Measurements from ENCODE around the gene HS3ST6. TPM values are rescaled to one million over a fixed set of nuclear protein-coding genes. Genes with fewer than 3 reads are reported as not detected.
A peak's percentile ranks its signal among the peaks of the same experiment; 100 is the strongest.
"Not testable (repeated sequence)": the region's sequence is repeated elsewhere in the genome, so short reads cannot be mapped to it uniquely, and the experiment has no call there.

The HS3ST6 gene
- total RNA-seq, 4 donors from 2014 or later, result 1.6 to 9.9 (median 6.3) TPM

DNA sequence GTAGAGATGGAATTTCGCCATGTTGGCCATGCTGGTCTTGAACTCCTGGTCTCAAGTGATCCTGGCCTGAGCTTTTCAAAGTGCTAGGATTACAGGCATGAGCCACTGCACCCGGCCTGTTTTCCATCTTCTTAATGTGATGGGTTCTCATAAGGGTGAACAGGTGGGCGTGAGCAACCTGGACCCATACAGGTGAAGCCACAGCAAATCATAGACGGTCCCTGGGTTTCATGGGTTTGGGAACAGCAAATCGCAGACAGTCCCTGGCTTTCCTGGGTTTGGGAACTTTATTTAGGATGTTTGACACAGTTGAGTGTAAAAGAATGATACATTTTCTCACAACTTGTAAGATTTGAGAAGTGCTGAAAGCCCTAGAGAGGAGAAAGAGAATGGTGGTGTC is 33.3 kb downstream of the HS3ST6 start:
- no peak for DNase-seq
- intact Hi-C loops (cut with DNase I), result no loop called here
- Histone ChIP-seq H3K9me3 (no peaks in the 10 kb centered on the region), H3K4me1 (peaks cover 0 to 3% (median 0%) of the 10 kb centered on the region in 3 donors), H3K36me3 (no peaks in the 10 kb centered on the region), H3K4me3 (no peak overlapping the region), H3K27me3 (peaks cover 0 to 59% (median 0%) of the 10 kb centered on the region in 4 donors), H3K27ac (no peak overlapping the region)
- no peak for TF ChIP-seq POLR2A (IDR thresholded peaks at IDR 0.05)
- TF ChIP-seq, protein P1, sequence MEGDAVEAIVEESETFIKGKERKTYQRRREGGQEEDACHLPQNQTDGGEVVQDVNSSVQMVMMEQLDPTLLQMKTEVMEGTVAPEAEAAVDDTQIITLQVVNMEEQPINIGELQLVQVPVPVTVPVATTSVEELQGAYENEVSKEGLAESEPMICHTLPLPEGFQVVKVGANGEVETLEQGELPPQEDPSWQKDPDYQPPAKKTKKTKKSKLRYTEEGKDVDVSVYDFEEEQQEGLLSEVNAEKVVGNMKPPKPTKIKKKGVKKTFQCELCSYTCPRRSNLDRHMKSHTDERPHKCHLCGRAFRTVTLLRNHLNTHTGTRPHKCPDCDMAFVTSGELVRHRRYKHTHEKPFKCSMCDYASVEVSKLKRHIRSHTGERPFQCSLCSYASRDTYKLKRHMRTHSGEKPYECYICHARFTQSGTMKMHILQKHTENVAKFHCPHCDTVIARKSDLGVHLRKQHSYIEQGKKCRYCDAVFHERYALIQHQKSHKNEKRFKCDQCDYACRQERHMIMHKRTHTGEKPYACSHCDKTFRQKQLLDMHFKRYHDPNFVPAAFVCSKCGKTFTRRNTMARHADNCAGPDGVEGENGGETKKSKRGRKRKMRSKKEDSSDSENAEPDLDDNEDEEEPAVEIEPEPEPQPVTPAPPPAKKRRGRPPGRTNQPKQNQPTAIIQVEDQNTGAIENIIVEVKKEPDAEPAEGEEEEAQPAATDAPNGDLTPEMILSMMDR (IDR thresholded peaks at IDR 0.05), result no peak
- 67% methylated on average over 5 of the region's 5 CpGs for WGBS, 2 donors

DNA sequence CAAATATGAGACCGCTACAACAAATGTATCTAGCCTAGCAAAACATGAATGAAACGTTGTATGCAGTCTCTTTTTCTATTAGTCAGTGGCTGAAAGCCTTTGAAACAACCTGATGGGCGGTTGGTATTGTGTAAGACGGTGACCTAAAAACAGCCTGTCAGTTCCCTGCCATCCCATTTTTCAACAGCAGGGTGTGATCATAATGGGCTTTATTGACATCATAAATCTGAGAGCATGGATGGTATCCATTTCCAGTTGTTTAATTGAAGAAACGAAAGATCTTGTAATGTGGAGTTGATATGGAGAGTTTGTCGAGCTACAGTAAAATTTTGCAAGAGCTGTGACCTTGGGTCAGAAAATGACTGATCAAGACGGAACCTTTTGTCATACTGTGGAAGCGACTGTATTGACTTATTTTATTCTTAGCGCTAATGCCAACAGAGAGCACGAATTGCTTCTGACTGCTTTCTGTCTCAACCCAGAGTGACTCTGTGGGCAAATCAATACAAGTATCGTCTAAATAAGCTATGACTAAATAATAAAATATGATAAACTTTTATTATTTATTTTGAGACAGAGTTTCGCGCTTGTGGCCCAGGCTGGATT is 34.0 kb downstream of the HS3ST6 start:
- WGBS, 2 donors, result 54 to 60% methylated on average over 13 of the region's 13 CpGs
- Histone ChIP-seq H3K36me3 (no peaks in the 10 kb centered on the region), H3K9me3 (no peaks in the 10 kb centered on the region), H3K4me1 (peaks cover 0 to 5% (median 0%) of the 10 kb centered on the region in 3 donors), H3K27me3 (peaks cover 0 to 63% (median 0%) of the 10 kb centered on the region in 4 donors), H3K4me3 (no peak overlapping the region), H3K27ac (no peak overlapping the region)
- intact Hi-C loops (cut with DNase I), result no loop called here
- no peak for DNase-seq
- TF ChIP-seq, protein P1 (IDR thresholded peaks at IDR 0.05), result peak in 3 of 6 experiments; percentile 16 to 56 (median 33)
- no peak for TF ChIP-seq POLR2A (IDR thresholded peaks at IDR 0.05)

DNA sequence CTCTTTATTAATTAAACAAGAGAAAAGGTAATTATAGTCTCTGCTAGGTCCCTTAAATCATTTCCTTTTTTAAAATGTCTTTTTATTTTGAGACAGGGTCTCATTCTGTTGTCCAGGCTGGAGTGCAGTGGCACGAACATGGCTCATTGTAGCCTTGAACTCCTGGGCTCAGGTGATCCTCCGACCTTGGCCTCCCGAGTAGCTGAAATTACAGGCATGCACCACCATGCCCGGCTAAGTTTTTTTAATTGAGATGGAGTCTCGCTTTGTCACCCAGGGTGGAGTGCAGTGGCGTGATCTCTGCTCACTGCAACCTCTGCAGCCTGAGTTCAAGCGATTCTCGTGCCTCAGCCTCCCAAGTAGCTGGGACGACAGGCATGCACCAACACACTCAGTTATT is 37.0 kb downstream of the HS3ST6 start:
- H3K27ac ChIP-seq; intact Hi-C loops (cut with DNase I); DNase-seq; H3K4me3 ChIP-seq; H3K36me3 ChIP-seq; H3K9me3 ChIP-seq; H3K4me1 ChIP-seq: not testable (repeated sequence)
- 73 to 84% methylated on average over 9 of the region's 9 CpGs for WGBS, 2 donors
- H3K27me3 ChIP-seq, result peaks cover 0 to 83% (median 0%) of the 10 kb centered on the region in 4 donors

DNA sequence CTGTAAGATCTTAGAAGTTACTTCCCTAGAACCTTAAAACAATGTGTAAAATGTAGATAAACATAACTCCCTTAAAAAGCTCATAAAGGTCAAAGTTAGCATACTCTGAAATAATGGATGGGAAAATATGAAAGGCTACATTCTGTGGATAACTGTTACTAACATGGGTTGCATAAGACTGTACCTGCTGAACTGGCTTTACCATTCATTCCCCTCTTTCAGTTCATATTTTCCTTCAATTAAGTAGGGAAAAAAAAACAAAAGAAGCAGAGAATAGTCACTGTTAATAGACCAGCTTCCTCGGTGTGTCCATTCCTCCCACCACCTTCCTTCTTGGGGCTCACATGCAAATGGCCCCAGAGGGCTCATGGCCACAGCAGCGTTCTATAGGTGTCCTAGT is 38.7 kb downstream of the HS3ST6 start:
- no peaks in the 10 kb centered on the region for H3K36me3 ChIP-seq
- H3K9me3 ChIP-seq, result no peaks in the 10 kb centered on the region
- DNase-seq, result no peak
- TF ChIP-seq POLR2A (IDR thresholded peaks at IDR 0.05), result no peak
- TF ChIP-seq, protein P1 (IDR thresholded peaks at IDR 0.05), result no peak
- 36 to 38% methylated on average over 2 of the region's 2 CpGs for WGBS, 2 donors
- no peak overlapping the region for H3K27ac ChIP-seq
- peaks cover 0 to 86% (median 0%) of the 10 kb centered on the region in 4 donors for H3K27me3 ChIP-seq
- H3K4me1 ChIP-seq, result peaks cover 0 to 5% (median 0%) of the 10 kb centered on the region in 3 donors
- intact Hi-C loops (cut with DNase I), result no loop called here
- no peak overlapping the region for H3K4me3 ChIP-seq

GRCh38 chr16:1878256-1878655 is 40.0 kb downstream of the HS3ST6 start:
- DNase-seq, result no peak
- H3K9me3 ChIP-seq, result no peaks in the 10 kb centered on the region
- H3K4me3 ChIP-seq, result no peak overlapping the region
- peaks cover 0 to 87% (median 0%) of the 10 kb centered on the region in 4 donors for H3K27me3 ChIP-seq
- TF ChIP-seq, protein P1 (IDR thresholded peaks at IDR 0.05), result no peak
- TF ChIP-seq POLR2A (IDR thresholded peaks at IDR 0.05), result no peak
- 70 to 76% methylated on average over 5 of the region's 5 CpGs for WGBS, 2 donors
- no peaks in the 10 kb centered on the region for H3K36me3 ChIP-seq
- H3K27ac ChIP-seq, result no peak overlapping the region
- intact Hi-C loops (cut with DNase I), result no loop called here
- H3K4me1 ChIP-seq, result peaks cover 0 to 5% (median 0%) of the 10 kb centered on the region in 3 donors

All from esophagus squamous epithelium (tissue), 5 donors.